Testis (tissue), 2 donors: Measurements from ENCODE around the gene TGFBRAP1.

Source experiments
- CTCF ChIP-seq, 3 experiments: fragments of 450-650 bp in 2 of 3; fragments of 200-600 bp in 1 of 3; sonication (generic) in 1 of 3; IDR thresholded peaks; one replicate each; pipeline ENCODE4 v1.5.1; 2016 to 2019; ENCODE audit warnings: antibody characterized with exemption in 3 of 3, mild to moderate bottlenecking in 2 of 3, moderate library complexity in 1 of 3
- POLR2A ChIP-seq: fragments of 450-650 bp; IDR thresholded peaks from one replicate; pipeline ENCODE4 v1.6.1; 2017; ENCODE audit warnings: antibody characterized with exemption, mild to moderate bottlenecking, moderate library complexity

- TF ChIP-seq POLR2A (no peak), CTCF (IDR thresholded peaks at IDR 0.05) (no peak)
Measured at GRCh38 chr2:105301646-105302045, 27.9 kb downstream of the TGFBRAP1 start.
